ENCODE results near the gene HIGD2A. TPM values are rescaled to one million over a fixed set of nuclear protein-coding genes. Genes with fewer than 3 reads are reported as not detected.
A peak's percentile ranks its signal among the peaks of the same experiment; 100 is the strongest.

Gene HIGD2A
- total RNA-seq, 1 donor from 2014 or later, result 104 TPM

DNA sequence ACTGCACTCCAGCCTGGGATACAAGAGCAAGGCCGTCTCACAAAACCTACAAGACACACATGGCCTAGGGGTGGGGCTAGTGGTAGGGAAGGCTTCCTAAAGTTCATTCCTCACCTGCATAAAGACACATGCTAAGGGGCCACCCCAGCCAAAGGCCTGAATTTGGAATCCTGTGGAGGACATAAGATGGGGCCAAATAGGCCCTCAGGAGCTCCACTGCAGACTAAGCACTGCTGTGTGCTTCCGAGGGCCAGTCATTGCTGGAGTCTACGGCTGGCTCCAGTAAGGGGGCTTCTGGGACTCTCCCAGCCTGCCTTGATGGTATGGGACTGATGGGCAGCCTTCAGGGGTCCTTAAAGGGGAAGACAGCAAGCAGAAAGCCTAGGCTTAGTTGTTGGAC lies 5.8 kb upstream of the HIGD2A start:
- Histone ChIP-seq H3K27me3 (no peaks in the 10 kb centered on the region), H3K4me3 (no peak overlapping the region), H3K36me3 (peaks cover 39% of the 10 kb centered on the region), H3K27ac (no peak overlapping the region), H3K9me3 (no peaks in the 10 kb centered on the region), H3K4me1 (no peaks in the 10 kb centered on the region)
- ATAC-seq (peak; percentile 6), DNase-seq (no peak)
- intact Hi-C loops (cut with DNase I), result no loop called here
- TF ChIP-seq CTCF (IDR thresholded peaks at IDR 0.05), result no peak

- Histone ChIP-seq H3K9me3 (no peaks in the 10 kb centered on the region), H3K36me3 (peaks cover 39% of the 10 kb centered on the region), H3K27me3 (no peaks in the 10 kb centered on the region), H3K4me3 (no peak overlapping the region), H3K4me1 (no peaks in the 10 kb centered on the region), H3K27ac (no peak overlapping the region)
- DNase-seq (no peak), ATAC-seq (no peak)
- TF ChIP-seq CTCF (IDR thresholded peaks at IDR 0.05), result no peak
- intact Hi-C loops (cut with DNase I), result no loop called here
Measured at GRCh38 chr5:176383248-176383905, 5.2 kb upstream of the HIGD2A start.

- no peaks in the 10 kb centered on the region for H3K4me1 ChIP-seq
- intact Hi-C loops (cut with DNase I), result no loop called here
- no peak overlapping the region for H3K27ac ChIP-seq
- TF ChIP-seq CTCF (IDR thresholded peaks at IDR 0.05), result no peak
- H3K27me3 ChIP-seq, result no peaks in the 10 kb centered on the region
- no peak overlapping the region for H3K4me3 ChIP-seq
- peaks cover 39% of the 10 kb centered on the region for H3K36me3 ChIP-seq
- ATAC-seq (no peak), DNase-seq (no peak)
- H3K9me3 ChIP-seq, result no peaks in the 10 kb centered on the region
Measured at GRCh38 chr5:176383961-176384360, 4.6 kb upstream of the HIGD2A start.

DNA sequence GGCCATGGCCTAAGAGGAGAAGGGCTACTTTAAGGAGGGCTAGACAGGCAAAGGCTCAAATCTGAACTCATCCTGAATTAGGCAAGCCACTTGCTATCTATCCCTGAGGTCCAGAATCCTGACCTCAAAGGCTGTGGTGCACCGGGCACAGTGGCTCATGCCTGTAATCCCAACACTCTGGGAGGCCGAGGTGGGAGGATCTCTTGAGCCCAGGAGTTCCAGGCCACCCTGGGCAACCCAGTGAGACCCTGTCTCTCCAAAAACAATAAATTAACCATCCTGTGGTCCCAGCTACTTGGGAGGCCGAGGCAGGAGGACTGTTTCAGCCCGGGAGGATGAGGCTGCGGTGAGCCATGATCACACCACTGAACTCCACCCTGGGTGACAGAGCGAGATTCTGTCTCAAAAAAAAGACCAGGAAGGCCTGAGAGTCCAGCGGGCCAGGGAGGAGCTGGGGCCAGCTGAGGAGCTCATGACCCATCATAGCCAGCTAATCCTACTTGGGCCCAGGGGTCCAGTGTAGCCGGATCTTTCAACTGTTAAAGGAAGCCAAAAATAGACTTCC lies 4.1 kb upstream of the HIGD2A start:
- ATAC-seq, result no peak
- peaks cover under 1% of the 10 kb centered on the region for H3K4me1 ChIP-seq
- H3K36me3 ChIP-seq, result peaks cover 39% of the 10 kb centered on the region
- no peak overlapping the region for H3K27ac ChIP-seq
- intact Hi-C loops (cut with DNase I), result no loop called here
- H3K4me3 ChIP-seq, result no peak overlapping the region
- H3K9me3 ChIP-seq, result no peaks in the 10 kb centered on the region
- no peak for DNase-seq
- TF ChIP-seq CTCF (IDR thresholded peaks at IDR 0.05), result no peak
- no peaks in the 10 kb centered on the region for H3K27me3 ChIP-seq

DNA sequence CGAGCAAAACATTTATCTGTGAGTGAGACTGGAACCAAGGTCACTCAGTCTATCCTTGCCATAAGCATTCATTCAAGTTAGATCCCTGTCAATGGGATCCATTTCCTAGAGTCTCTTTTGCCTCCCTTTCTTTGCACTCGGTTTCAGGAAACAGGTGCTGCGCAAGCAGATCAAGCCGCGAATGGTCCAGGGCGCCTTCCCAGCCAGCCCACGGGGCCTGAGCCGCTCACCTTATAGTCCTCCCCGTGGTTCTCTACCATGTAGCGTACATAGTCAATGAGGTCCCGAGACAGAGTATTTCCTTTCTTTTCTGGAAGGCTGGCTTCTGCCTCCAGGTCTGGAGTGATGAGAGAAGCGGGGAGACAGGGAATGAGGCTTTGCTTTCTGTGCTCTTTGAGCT lies 3.6 kb upstream of the HIGD2A start:
- ATAC-seq, result no peak
- Histone ChIP-seq H3K27me3 (no peaks in the 10 kb centered on the region), H3K9me3 (no peaks in the 10 kb centered on the region), H3K4me3 (no peak overlapping the region), H3K4me1 (peaks cover 6% of the 10 kb centered on the region), H3K27ac (no peak overlapping the region), H3K36me3 (peaks cover 39% of the 10 kb centered on the region)
- DNase-seq, result no peak
- no peak for TF ChIP-seq CTCF (IDR thresholded peaks at IDR 0.05)
- intact Hi-C loops (cut with DNase I), result no loop called here

Data from upper lobe of right lung (tissue), 1 donor.